OCI-LY1 (cell line): Measurements from ENCODE around the gene DRD1.
"Not testable (repeated sequence)": the region's sequence is repeated elsewhere in the genome, so short reads cannot be mapped to it uniquely, and the experiment has no call there.

Experiments used
- H2AFZ ChIP-seq: fragments of 200-600 bp; sonication (generic), shearing (Covaris generic); 2 replicates; pipeline ENCODE4 v1.6.0; 2014; ENCODE audit warnings: antibody characterized with exemption, mild to moderate bottlenecking, low read length
- H3F3A ChIP-seq: fragments of 200-600 bp; sonication (generic), shearing (Covaris generic); 2 replicates; pipeline ENCODE4 v1.6.0; 2014; ENCODE audit warnings: mild to moderate bottlenecking, antibody characterized with exemption, low read length, moderate library complexity; ENCODE audit not compliant: insufficient read depth
- H3K27ac ChIP-seq: fragments of 200-600 bp; sonication (generic); 2 replicates; pipeline ENCODE4 v1.5.1; 2014; ENCODE audit warnings: low read length, mixed run types, mild to moderate bottlenecking, low read depth; ENCODE audit not compliant: poor library complexity, severe bottlenecking
- H3K27me3 ChIP-seq: fragments of 200-600 bp; sonication (generic); 2 replicates; pipeline ENCODE4 v1.6.0; 2014; ENCODE audit warnings: antibody characterized with exemption, mild to moderate bottlenecking, low read length, moderate library complexity; ENCODE audit not compliant: insufficient read depth
- H3K36me3 ChIP-seq: fragments of 200-600 bp; sonication (generic); 2 replicates; pipeline ENCODE4 v1.6.1; 2014; ENCODE audit warnings: mild to moderate bottlenecking, antibody characterized with exemption, low read length, moderate library complexity, mixed read lengths; ENCODE audit not compliant: insufficient read depth
- H3K4me1 ChIP-seq: fragments of 200-600 bp; sonication (generic); 2 replicates; pipeline ENCODE4 v1.5.1; 2014; ENCODE audit warnings: mild to moderate bottlenecking, low read length, moderate library complexity; ENCODE audit not compliant: insufficient read depth, severe bottlenecking
- H3K4me2 ChIP-seq: fragments of 200-600 bp; sonication (generic), shearing (Covaris generic); 2 replicates; pipeline ENCODE4 v1.6.1; 2014; ENCODE audit warnings: low read length
- H3K4me3 ChIP-seq: fragments of 200-600 bp; sonication (generic); 2 replicates; pipeline ENCODE4 v1.5.1; 2014; ENCODE audit warnings: low read length, low read depth, mild to moderate bottlenecking, mixed read lengths; ENCODE audit not compliant: poor library complexity, severe bottlenecking
- H3K79me2 ChIP-seq: fragments of 200-600 bp; shearing (Covaris generic); 2 replicates; pipeline ENCODE4 v1.6.1; 2016; ENCODE audit warnings: mixed run types, low read length, mixed read lengths; ENCODE audit not compliant: insufficient read depth
- H3K9ac ChIP-seq: fragments of 200-600 bp; sonication (generic), shearing (Covaris generic); 2 replicates; pipeline ENCODE4 v1.6.1; 2014; ENCODE audit warnings: mild to moderate bottlenecking, low read length, mixed read lengths
- H3K9me2 ChIP-seq: fragments of 200-600 bp; sonication (generic), shearing (Covaris generic); 2 replicates; pipeline ENCODE4 v1.6.1; 2014; ENCODE audit warnings: low read depth, mild to moderate bottlenecking, low read length, mixed read lengths
- H3K9me3 ChIP-seq: fragments of 200-600 bp; shearing (Covaris generic); 2 replicates; pipeline ENCODE4 v1.6.1; 2014; ENCODE audit warnings: low read length, mixed read lengths
- H4K20me1 ChIP-seq: fragments of 200-600 bp; sonication (generic), shearing (Covaris generic); 2 replicates; pipeline ENCODE4 v1.6.0; 2016; ENCODE audit warnings: mild to moderate bottlenecking, low read length; ENCODE audit not compliant: insufficient read depth
- CTCF ChIP-seq: fragments of 200-600 bp; sonication (generic), shearing (Covaris generic); IDR thresholded peaks from 2 replicates; pipeline ENCODE4 v1.5.1; 2017; ENCODE audit warnings: mild to moderate bottlenecking, antibody characterized with exemption, low read length, moderate library complexity, mixed read lengths
- EZH2 ChIP-seq: fragments of 200-600 bp; sonication (generic), shearing (Covaris generic); IDR thresholded peaks from 2 replicates; pipeline ENCODE4 v1.8.0; 2017; ENCODE audit warnings: borderline replicate concordance, mixed run types, mild to moderate bottlenecking, antibody characterized with exemption, low read length, moderate library complexity, mixed read lengths

The DRD1 gene

GRCh38 chr5:175436359-175436758 is 7.6 kb downstream of the DRD1 start:
- no peak overlapping the region for H2AFZ ChIP-seq
- no peaks in the 10 kb centered on the region; the same call in 1 of the 2 replicates for H3K27me3 ChIP-seq
- TF ChIP-seq CTCF, result no peak
- no peak for TF ChIP-seq EZH2
- H3K36me3 ChIP-seq, result no peaks in the 10 kb centered on the region
- H3K27ac ChIP-seq, result no peak overlapping the region
- H3F3A ChIP-seq, result no peaks in the 10 kb centered on the region
- H3K9me2 ChIP-seq, result no peaks in the 10 kb centered on the region
- no peaks in the 10 kb centered on the region for H3K4me1 ChIP-seq
- no peak overlapping the region for H3K4me3 ChIP-seq
- H3K79me2 ChIP-seq, result no peaks in the 10 kb centered on the region
- no peaks in the 10 kb centered on the region for H3K9me3 ChIP-seq
- no peak overlapping the region for H3K9ac ChIP-seq
- no peak overlapping the region for H3K4me2 ChIP-seq
- H4K20me1 ChIP-seq, result no peaks in the 10 kb centered on the region

- Histone ChIP-seq H3K4me2 (no peak overlapping the region), H3K36me3 (no peaks in the 10 kb centered on the region), H3F3A (no peaks in the 10 kb centered on the region), H3K27me3 (no peaks in the 10 kb centered on the region; the same call in 1 of the 2 replicates), H3K79me2 (no peaks in the 10 kb centered on the region), H3K9me3 (no peaks in the 10 kb centered on the region), H3K4me3 (no peak overlapping the region), H3K4me1 (no peaks in the 10 kb centered on the region), H2AFZ (no peak overlapping the region), H4K20me1 (no peaks in the 10 kb centered on the region), H3K27ac (no peak overlapping the region), H3K9ac (no peak overlapping the region), H3K9me2 (no peaks in the 10 kb centered on the region)
- TF ChIP-seq CTCF (no peak), EZH2 (no peak)
These were observed 9.2 kb downstream of the DRD1 start for GRCh38 chr5:175434800-175435199.

GRCh38 chr5:175427762-175428161 is 16.2 kb downstream of the DRD1 start:
- Histone ChIP-seq H3K9me3 (no peaks in the 10 kb centered on the region), H3K4me1 (no peaks in the 10 kb centered on the region), H3K4me3 (no peak overlapping the region), H3F3A (no peaks in the 10 kb centered on the region), H2AFZ (no peak overlapping the region), H3K4me2 (no peak overlapping the region), H3K9ac (no peak overlapping the region), H4K20me1 (no peaks in the 10 kb centered on the region), H3K27me3 (no peaks in the 10 kb centered on the region), H3K27ac (no peak overlapping the region), H3K79me2 (no peaks in the 10 kb centered on the region), H3K36me3 (no peaks in the 10 kb centered on the region), H3K9me2 (no peaks in the 10 kb centered on the region)
- TF ChIP-seq EZH2, result no peak
- no peak for TF ChIP-seq CTCF

GRCh38 chr5:175424594-175424993 is 19.4 kb downstream of the DRD1 start:
- not testable (repeated sequence) for H3K79me2 ChIP-seq, H3K4me2 ChIP-seq, H3K9me3 ChIP-seq, H3K4me1 ChIP-seq, H3K27me3 ChIP-seq, H3F3A ChIP-seq, H2AFZ ChIP-seq, H3K4me3 ChIP-seq, H3K9ac ChIP-seq, H3K27ac ChIP-seq, H3K9me2 ChIP-seq, H4K20me1 ChIP-seq, H3K36me3 ChIP-seq
